Muscle of leg (tissue), 11 donors: ENCODE data around the gene ZNF248. TPM values are rescaled to one million over a fixed set of nuclear protein-coding genes. Genes with fewer than 3 reads are reported as not detected.
"Not testable (repeated sequence)": the region's sequence is repeated elsewhere in the genome, so short reads cannot be mapped to it uniquely, and the experiment has no call there.

Experiments
- DNase-seq: peaks from one replicate; pipeline ENCODE4 v3.0.0; 2013
- H3K27ac ChIP-seq: one replicate; pipeline ENCODE4 v1.5.1; 2013; ENCODE audit warnings: mild to moderate bottlenecking, low read length, control low read depth
- H3K27me3 ChIP-seq: one replicate; pipeline ENCODE4 v1.6.1; 2013; ENCODE audit warnings: low read length; ENCODE audit not compliant: control insufficient read depth, insufficient read depth
- H3K36me3 ChIP-seq: one replicate; pipeline ENCODE4 v1.6.1; 2013; ENCODE audit warnings: low read length; ENCODE audit not compliant: control insufficient read depth, insufficient read depth
- H3K4me1 ChIP-seq: one replicate; pipeline ENCODE4 v1.6.1; 2013; ENCODE audit warnings: low read length; ENCODE audit not compliant: control insufficient read depth, insufficient read depth
- H3K4me3 ChIP-seq: one replicate; pipeline ENCODE4 v1.5.1; 2013; ENCODE audit warnings: low read length, control low read depth
- H3K9me3 ChIP-seq: replicated peaks from 2 replicates; pipeline ENCODE4 v1.6.1; 2013; ENCODE audit warnings: low read depth, low read length; ENCODE audit not compliant: control insufficient read depth
- WGBS: methylation state at CpG from one replicate; pipeline ENCODE4 v1.1.5; 2013; ENCODE audit warnings: missing lambda C conversion rate; ENCODE audit not compliant: insufficient coverage; 5-methylcytosine and 5-hydroxymethylcytosine counted together
- polyA plus RNA-seq, 8 donors: library from polyadenylated mRNA; unstranded; fragments of 120-200 nt; gene quantifications; one replicate each; pipeline versions ENCODE4 v1.2.1 to v1.2.3, GENCODE V29; 2013; ENCODE audit warnings: inconsistent platforms in 1 of 8, low replicate concordance in 1 of 8; ENCODE audit not compliant: insufficient read length in 8 of 8, insufficient read depth in 1 of 8
- total RNA-seq: library from RNA; stranded (reverse); fragments of 120-200 nt; gene quantifications from one replicate; pipeline ENCODE4 v1.2.4, GENCODE V29; 2013

The ZNF248 gene
- total and polyA plus RNA-seq, 9 donors = 14.4 to 20.2 (median 17.0) TPM

DNA sequence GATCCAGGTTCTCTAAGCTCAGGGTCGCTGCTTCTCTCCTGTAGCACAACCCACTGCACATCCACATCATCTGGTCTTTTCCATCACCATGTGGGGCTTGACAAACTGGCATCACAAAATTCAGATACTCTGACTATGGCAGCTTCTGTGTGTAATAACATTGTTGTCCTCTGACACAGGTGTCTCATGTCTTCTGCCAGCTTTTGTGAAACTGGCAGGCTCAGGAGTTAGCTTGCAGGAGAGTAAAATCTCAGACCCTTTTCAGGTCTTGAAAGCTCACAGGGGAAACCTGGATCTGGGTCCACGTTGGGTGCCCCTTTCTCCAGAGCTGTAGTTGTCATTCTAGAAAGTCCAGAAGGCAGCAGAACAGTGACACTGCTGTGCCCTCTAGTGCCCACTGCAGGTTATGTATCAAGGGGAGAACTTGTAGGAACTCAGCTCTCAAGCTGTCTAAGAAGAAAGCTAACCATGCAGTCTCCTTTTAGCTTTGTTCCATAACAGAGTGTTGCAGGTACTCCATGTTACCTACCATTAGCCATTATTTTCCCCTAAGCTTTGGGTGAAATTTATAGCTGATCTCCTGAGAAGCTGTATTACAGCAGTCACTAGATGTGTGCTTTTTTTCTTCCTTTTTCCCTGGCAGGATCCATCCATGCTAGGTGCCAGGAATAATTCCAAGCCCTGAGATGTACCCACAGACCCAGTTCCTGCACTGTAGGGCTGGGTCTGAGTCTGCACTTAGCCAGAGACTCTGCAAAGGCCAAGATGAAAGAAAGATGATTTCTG is 102.7 kb downstream of the ZNF248 start:
- WGBS = 0% methylated on average over 2 of the region's 2 CpGs
- peaks cover 44% of the 10 kb centered on the region for H3K9me3 ChIP-seq
- H3K36me3 ChIP-seq = no peaks in the 10 kb centered on the region
- no peak for DNase-seq
- no peak overlapping the region for H3K27ac ChIP-seq
- H3K27me3 ChIP-seq = no peaks in the 10 kb centered on the region
- no peak overlapping the region for H3K4me3 ChIP-seq
- H3K4me1 ChIP-seq = no peaks in the 10 kb centered on the region

DNA sequence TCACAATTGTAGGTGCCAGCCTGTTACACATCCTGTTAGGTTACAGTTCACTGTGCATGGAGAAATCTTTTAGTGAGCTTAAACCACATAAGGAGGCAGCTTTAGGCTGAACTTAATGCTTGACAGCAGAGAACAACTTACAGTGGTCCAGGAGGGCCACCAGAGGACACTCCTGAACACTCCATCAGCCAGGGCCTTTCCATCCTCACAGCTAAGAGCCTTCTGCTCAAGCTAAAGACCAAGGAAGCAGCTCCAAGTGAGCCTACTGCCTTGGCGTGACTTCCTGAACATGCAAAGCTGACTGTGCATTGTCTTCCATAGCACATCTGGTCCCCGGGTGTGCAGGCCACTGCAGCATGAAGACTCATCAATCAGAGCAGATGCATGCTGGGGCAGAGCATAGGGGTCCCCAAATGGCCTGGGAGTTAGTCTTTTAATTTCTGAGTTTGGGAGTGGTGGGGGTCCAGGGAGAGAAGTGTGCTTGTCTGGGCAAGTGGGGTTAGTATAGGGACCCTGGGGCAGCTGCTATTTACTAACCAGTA is 105.0 kb downstream of the ZNF248 start:
- no peaks in the 10 kb centered on the region for H3K36me3 ChIP-seq
- H3K4me3 ChIP-seq = no peak overlapping the region
- DNase-seq = no peak
- peaks cover 53% of the 10 kb centered on the region for H3K9me3 ChIP-seq
- no peak overlapping the region for H3K27ac ChIP-seq
- H3K4me1 ChIP-seq = no peaks in the 10 kb centered on the region
- WGBS = 86% methylated on average over 2 of the region's 2 CpGs
- no peaks in the 10 kb centered on the region for H3K27me3 ChIP-seq

DNA sequence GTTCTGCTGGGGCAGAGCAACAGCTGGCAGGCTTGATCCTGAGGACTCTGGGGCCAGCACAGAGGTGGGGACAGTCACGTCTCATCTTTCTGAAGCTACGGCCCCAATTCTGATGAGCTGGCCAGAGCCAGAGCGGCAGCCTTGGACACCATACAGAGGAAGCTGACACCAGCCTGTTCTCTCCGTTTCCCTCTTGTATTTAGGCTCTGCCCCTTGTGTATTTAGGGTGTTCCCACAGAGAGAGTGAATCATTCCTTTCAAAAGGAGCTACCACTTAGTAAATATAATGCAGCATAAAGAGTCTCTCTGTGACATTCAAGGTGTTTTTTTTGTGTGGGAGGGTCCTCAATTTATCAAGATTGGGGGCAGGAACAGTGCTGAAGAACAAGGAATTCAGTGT is 109.2 kb downstream of the ZNF248 start:
- no peaks in the 10 kb centered on the region for H3K36me3 ChIP-seq
- no peak overlapping the region for H3K27ac ChIP-seq
- no CpG with 5 or more reads among the region's 4 CpGs for WGBS
- no peaks in the 10 kb centered on the region for H3K4me1 ChIP-seq
- H3K27me3 ChIP-seq = no peaks in the 10 kb centered on the region
- DNase-seq = no peak
- peaks cover 45% of the 10 kb centered on the region for H3K9me3 ChIP-seq
- H3K4me3 ChIP-seq = no peak overlapping the region

DNA sequence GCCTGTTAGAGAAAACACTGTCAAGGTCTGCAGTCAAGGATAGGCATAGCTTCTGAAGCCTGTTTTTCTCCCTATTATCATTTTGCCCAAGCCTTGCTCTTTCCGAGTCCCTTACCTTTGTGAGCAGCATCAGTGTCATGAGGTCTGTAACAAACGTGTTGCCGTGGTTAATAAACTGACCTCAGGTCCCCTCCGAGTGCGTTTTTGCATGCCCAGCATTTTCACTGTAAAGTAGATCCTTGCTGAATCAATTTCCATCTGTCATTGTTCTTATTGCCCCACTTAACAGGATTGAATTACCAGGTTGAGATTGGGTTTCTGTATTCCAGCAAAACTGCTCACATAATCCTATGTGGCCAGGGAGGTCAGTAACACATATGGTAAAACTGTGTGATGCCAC is 110.3 kb downstream of the ZNF248 start:
- WGBS = 74% methylated on average over 3 of the region's 5 CpGs
- DNase-seq = no peak
- Histone ChIP-seq H3K4me1 (no peaks in the 10 kb centered on the region), H3K4me3 (no peak overlapping the region), H3K27ac (no peak overlapping the region), H3K36me3 (no peaks in the 10 kb centered on the region), H3K27me3 (no peaks in the 10 kb centered on the region), H3K9me3 (peaks cover 46% of the 10 kb centered on the region)

DNA sequence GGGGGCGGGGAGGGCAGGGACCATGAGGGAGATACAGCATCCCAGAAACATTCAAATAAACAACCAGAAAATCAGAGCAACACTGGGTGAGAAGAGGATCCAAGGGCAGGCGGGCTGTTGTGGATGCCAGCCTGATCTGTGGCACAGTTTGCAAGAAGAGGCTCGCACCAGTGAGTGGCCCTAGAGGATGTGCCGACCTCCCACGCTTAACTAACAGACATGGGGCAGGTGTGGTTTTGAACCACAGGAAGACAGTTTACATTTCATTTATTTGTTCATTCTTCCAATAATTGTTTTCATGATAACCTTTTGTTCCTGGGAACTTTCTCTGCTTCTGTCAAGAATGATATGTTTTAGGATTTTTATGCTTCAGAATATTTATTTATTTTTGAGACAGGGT is 115.6 kb downstream of the ZNF248 start:
- H3K36me3 ChIP-seq = no peaks in the 10 kb centered on the region
- WGBS = 74% methylated on average over 3 of the region's 5 CpGs
- H3K4me1 ChIP-seq = no peaks in the 10 kb centered on the region
- H3K9me3 ChIP-seq = peaks cover 46% of the 10 kb centered on the region
- no peak overlapping the region for H3K4me3 ChIP-seq
- H3K27me3 ChIP-seq = no peaks in the 10 kb centered on the region
- DNase-seq = no peak
- no peak overlapping the region for H3K27ac ChIP-seq

DNA sequence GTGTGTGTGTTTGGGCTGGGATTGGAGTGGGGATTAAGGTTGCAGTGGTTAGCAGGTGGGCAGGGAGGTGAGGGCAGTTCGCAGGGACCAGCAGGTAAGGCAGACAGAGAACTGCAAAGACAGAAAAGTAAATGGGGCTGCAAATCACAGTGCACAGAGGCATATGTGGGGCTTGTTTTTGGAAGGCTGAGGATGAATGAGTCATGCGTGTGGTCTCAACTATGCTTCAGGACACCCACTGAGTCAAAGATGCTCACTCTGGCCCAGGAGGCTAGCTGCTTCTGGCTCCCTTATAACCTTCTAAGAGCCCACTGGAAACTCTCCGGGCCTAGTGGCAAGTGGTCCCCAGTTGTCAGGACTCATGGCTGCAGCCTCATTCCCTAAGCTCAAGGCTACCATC is 118.2 kb downstream of the ZNF248 start:
- WGBS = 50% methylated on average over 1 of the region's 3 CpGs
- no peaks in the 10 kb centered on the region for H3K27me3 ChIP-seq
- H3K4me3 ChIP-seq = no peak overlapping the region
- H3K36me3 ChIP-seq = no peaks in the 10 kb centered on the region
- H3K27ac ChIP-seq = no peak overlapping the region
- H3K4me1 ChIP-seq = no peaks in the 10 kb centered on the region
- DNase-seq = no peak
- peaks cover 39% of the 10 kb centered on the region for H3K9me3 ChIP-seq

DNA sequence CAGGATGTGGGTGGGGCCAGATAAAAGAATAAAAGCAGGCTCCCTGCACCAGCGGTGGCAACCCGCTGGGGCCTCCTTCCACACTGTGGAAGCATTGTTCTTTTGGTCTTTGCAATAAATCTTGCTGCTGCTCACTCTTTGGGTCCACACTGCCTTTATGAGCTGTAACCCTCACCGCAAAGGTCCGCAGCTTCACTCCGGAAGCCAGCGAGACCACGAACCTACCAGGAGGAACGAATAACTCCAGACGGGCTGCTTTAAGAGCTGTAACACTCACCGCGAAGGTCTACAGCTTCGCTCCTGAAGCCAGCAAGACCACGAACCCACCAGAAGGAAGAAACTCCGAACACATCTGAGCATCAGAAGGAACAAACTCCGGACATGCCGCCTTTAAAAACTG is 119.2 kb downstream of the ZNF248 start:
- WGBS = 89% methylated on average over 16 of the region's 16 CpGs
- DNase-seq, H3K36me3 ChIP-seq, H3K27me3 ChIP-seq, H3K27ac ChIP-seq, H3K4me3 ChIP-seq, H3K4me1 ChIP-seq: not testable (repeated sequence)
- H3K9me3 ChIP-seq = peaks cover 40% of the 10 kb centered on the region

DNA sequence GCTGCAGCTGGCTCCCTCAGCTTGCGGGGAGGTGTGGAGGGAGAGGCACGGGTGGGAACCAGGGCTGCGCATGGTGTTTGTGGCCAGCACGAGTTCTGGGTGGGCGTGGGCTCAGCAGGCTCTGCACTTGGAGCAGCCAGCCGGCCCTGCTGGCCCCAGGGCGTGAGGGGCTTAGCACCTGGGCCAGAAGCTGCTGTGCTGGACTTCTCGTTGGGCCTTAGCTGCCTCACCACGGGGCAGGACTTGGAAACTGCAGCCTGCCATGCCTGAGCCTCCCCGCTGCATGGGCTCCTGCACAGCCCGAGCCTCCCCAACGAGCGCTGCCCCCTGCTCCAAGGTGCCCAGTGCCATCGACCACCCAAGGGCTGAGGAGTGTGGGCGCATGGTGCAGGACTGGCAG is 120.1 kb downstream of the ZNF248 start:
- Histone ChIP-seq H3K27ac (no peak overlapping the region), H3K9me3 (peaks cover 41% of the 10 kb centered on the region), H3K36me3 (no peaks in the 10 kb centered on the region), H3K4me1 (no peaks in the 10 kb centered on the region), H3K27me3 (no peaks in the 10 kb centered on the region), H3K4me3 (no peak overlapping the region)
- 77% methylated on average over 13 of the region's 15 CpGs for WGBS
- DNase-seq = no peak

DNA sequence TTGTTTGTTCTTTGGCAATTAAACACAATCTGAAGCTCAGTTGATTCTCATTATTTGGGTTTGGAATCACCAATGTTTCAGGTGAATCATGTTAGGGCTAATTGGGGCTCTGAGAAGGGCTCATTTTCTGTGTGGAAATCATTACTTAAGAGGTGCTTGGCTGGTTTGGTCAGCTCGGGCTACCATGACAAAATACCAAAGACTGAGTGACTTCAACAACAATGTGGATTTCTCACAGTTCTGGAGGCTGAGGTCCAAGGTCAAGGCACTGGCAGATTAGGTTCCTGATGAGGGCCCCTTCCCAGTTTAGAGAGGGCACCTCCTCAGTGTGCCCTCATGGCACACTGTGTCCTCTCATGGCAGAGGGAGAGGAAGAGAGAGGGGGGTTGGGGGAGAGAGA is 121.3 kb downstream of the ZNF248 start:
- Histone ChIP-seq H3K27me3 (no peaks in the 10 kb centered on the region), H3K9me3 (peaks cover 34% of the 10 kb centered on the region), H3K36me3 (no peaks in the 10 kb centered on the region), H3K27ac (no peak overlapping the region), H3K4me3 (no peak overlapping the region), H3K4me1 (no peaks in the 10 kb centered on the region)
- no peak for DNase-seq
- 43% methylated on average over 1 of the region's 1 CpG for WGBS

DNA sequence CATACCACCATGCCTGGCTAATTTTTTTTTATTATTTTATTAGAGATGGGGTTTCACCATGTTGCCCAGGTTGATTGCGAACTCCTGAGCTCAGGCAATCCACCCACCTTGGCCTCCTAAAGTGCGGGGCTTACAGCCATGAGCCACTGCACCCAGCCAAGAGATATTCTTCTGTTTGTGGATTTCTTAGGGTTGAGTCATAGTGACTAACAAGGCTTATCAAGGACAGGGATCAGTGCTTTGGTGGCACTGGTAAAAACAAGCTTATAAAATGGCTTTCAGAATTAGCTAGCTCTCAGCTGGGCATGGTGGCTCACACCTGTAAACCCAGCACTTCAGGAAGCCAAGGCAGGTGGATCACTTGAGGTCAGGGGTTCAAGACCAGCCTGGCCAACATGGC is 122.4 kb downstream of the ZNF248 start:
- no CpG with 5 or more reads among the region's 2 CpGs for WGBS
- Histone ChIP-seq H3K27me3 (no peaks in the 10 kb centered on the region), H3K36me3 (no peaks in the 10 kb centered on the region), H3K9me3 (peaks cover 37% of the 10 kb centered on the region), H3K27ac (no peak overlapping the region), H3K4me1 (no peaks in the 10 kb centered on the region), H3K4me3 (no peak overlapping the region)
- DNase-seq = no peak
